Chondrocyte (in vitro differentiated cells): Measurements from ENCODE around the gene RNF111. TPM values are rescaled to one million over a fixed set of nuclear protein-coding genes. Genes with fewer than 3 reads are reported as not detected.
A peak's percentile ranks its signal among the peaks of the same experiment; 100 is the strongest.

Source experiments
- DNase-seq: peaks from one replicate; pipeline ENCODE4 v3.0.0; 2021; ENCODE audit warnings: mixed read lengths, low spot score
- H3K27ac Mint-ChIP-seq: one replicate; pipeline ENCODE4 v1.8.0; 2021; ENCODE audit warnings: mild to moderate bottlenecking, moderate library complexity, mixed read lengths; ENCODE audit not compliant: unreplicated experiment
- H3K27me3 Mint-ChIP-seq: 2 replicates; pipeline ENCODE4 v1.8.0; 2021; ENCODE audit warnings: low read depth, mixed read lengths
- H3K36me3 Mint-ChIP-seq: 2 replicates; pipeline ENCODE4 v1.8.0; 2021; ENCODE audit warnings: low read depth, mixed read lengths
- H3K4me1 Mint-ChIP-seq: 2 replicates; pipeline ENCODE4 v1.8.0; 2021; ENCODE audit warnings: low read depth, mild to moderate bottlenecking, mixed read lengths
- H3K4me3 Mint-ChIP-seq: one replicate; pipeline ENCODE4 v1.8.0; 2021; ENCODE audit warnings: mild to moderate bottlenecking, moderate library complexity, mixed read lengths; ENCODE audit not compliant: unreplicated experiment
- H3K9me3 Mint-ChIP-seq: 2 replicates; pipeline ENCODE4 v1.8.0; 2021; ENCODE audit warnings: low read depth, mixed read lengths
- CTCF ChIP-seq: fragments of 200-600 bp; sonication (generic); IDR thresholded peaks from 2 replicates; pipeline ENCODE4 v1.5.0; 2021; ENCODE audit warnings: antibody characterized with exemption, mild to moderate bottlenecking, moderate library complexity
- total RNA-seq: library from RNA; stranded (reverse); gene quantifications from 3 replicates; pipeline ENCODE4 v1.2.1, GENCODE V29; 2021

Gene RNF111
- total RNA-seq, 1 donor from 2014 or later: 27.1 TPM

- H3K9me3 Mint-ChIP-seq: no peaks in the 10 kb centered on the region
- no peak overlapping the region for H3K27ac Mint-ChIP-seq
- peaks cover 8% of the 10 kb centered on the region for H3K4me1 Mint-ChIP-seq
- no peaks in the 10 kb centered on the region for H3K27me3 Mint-ChIP-seq
- H3K4me3 Mint-ChIP-seq: no peak overlapping the region
- H3K36me3 Mint-ChIP-seq: no peaks in the 10 kb centered on the region
- no peak for TF ChIP-seq CTCF
- no peak for DNase-seq
These were observed 28.7 kb upstream of the RNF111 start for GRCh38 chr15:58958811-58959210.

- peaks cover 8% of the 10 kb centered on the region for H3K4me1 Mint-ChIP-seq
- no peak for TF ChIP-seq CTCF
- H3K27ac Mint-ChIP-seq: no peak overlapping the region
- no peaks in the 10 kb centered on the region for H3K36me3 Mint-ChIP-seq
- H3K4me3 Mint-ChIP-seq: no peak overlapping the region
- no peaks in the 10 kb centered on the region for H3K27me3 Mint-ChIP-seq
- H3K9me3 Mint-ChIP-seq: no peaks in the 10 kb centered on the region
- no peak for DNase-seq
These were observed 25.3 kb upstream of the RNF111 start for GRCh38 chr15:58962136-58962535.

- Mint-ChIP-seq H3K36me3 (no peaks in the 10 kb centered on the region), H3K4me3 (no peak overlapping the region), H3K9me3 (no peaks in the 10 kb centered on the region), H3K4me1 (peaks cover 8% of the 10 kb centered on the region), H3K27me3 (no peaks in the 10 kb centered on the region), H3K27ac (peak overlapping the region; percentile 4)
- no peak for TF ChIP-seq CTCF
- DNase-seq: no peak
These were observed 24.5 kb upstream of the RNF111 start for GRCh38 chr15:58962662-58963565.

- H3K27ac Mint-ChIP-seq: no peak overlapping the region
These were observed 20.8 kb upstream of the RNF111 start for GRCh38 chr15:58966698-58967097.

GRCh38 chr15:58967479-58967878, 20.0 kb upstream of the RNF111 start:
- Mint-ChIP-seq H3K4me1 (peaks cover 8% of the 10 kb centered on the region), H3K9me3 (no peaks in the 10 kb centered on the region), H3K27me3 (peaks cover 5% of the 10 kb centered on the region), H3K27ac (no peak overlapping the region), H3K4me3 (no peak overlapping the region), H3K36me3 (no peaks in the 10 kb centered on the region)
- no peak for DNase-seq
- no peak for TF ChIP-seq CTCF

More at GRCh38 chr15:58966698-58967097, 20.8 kb upstream of the RNF111 start:
- Mint-ChIP-seq H3K9me3 (no peaks in the 10 kb centered on the region), H3K27me3 (peaks cover 3% of the 10 kb centered on the region), H3K36me3 (no peaks in the 10 kb centered on the region), H3K4me1 (peaks cover 8% of the 10 kb centered on the region), H3K4me3 (no peak overlapping the region)
- no peak for TF ChIP-seq CTCF
- DNase-seq: no peak
